HG03280 (cell line): ENCODE data around the gene PRIMA1.

Source experiments
- ATAC-seq: cut with Tn5 transposase; IDR thresholded peaks from one replicate; pipeline ENCODE4 v1.9.1; 2021; ENCODE audit warnings: mild to moderate bottlenecking, moderate library complexity; ENCODE audit not compliant: unreplicated experiment

PRIMA1 gene

DNA sequence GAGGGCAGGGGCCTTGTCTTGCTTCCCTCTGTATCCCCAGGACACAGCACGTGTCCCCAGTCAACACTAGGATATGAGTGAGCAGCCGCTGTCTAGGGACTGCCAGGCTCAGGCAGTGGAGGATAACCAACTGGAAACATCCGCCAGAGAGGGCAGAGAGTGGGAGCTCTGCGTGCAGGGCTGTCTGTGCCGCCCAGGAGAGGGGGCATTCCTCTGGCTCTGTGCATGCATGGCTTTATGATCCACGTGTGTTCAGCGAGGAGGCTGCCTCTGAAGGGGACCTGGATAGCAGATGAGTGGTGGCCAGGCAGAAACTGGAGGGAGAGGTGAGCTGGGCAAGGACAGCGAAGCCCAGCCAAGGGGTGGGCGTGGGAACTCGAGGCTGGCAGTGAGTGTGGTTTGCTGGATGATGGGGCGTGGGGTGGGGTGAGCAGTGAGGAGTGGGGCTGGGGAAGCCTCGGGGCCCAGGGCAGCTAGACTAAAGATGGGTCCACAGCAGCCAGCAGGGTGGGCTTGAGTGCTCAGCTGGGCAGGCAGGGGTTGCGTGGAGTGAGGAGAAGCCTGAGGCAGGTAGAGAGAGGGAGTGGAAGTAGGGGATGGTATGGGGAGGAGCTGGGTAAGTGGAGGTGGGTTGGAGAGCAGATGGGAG is 72.9 kb downstream of the PRIMA1 start:
- no peak for ATAC-seq

- ATAC-seq, result no peak
Observed at GRCh38 chr14:93714605-93715004, 73.7 kb downstream of the PRIMA1 start.

DNA sequence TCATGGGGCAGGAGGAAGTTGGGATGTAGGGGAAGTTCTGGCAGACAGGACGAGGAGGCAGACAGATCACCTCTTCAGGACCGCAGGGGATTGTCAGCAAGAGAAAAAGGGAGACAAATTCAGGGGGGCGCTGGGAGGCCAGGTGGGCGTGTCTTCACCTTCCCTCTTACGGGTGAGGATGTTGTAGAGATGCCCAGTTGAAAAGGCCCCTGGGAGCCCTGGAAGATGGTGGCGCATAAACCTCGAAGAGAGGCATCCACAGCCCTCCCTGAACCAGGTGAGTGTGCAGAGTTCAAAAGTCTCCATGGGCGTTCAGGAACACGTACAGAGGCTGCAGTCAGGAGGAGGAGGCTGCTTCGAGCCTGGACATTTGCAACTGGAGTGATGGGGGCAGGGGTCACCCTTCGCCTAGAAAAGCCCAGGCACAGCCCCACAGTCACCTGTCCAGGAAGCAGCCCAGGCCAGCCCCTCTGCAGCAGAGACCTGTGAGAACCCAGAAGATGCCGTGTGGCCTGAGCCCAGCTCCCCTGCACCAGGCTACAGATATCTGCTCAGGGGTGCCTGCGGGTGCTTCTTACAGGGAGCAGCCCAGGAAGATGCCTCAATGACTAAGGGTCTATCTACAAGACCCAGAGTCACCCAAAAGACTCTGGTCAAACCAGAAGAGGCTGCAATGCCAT is 74.4 kb downstream of the PRIMA1 start:
- no peak for ATAC-seq

- no peak for ATAC-seq
Observed at GRCh38 chr14:93712838-93713724, 75.2 kb downstream of the PRIMA1 start.

DNA sequence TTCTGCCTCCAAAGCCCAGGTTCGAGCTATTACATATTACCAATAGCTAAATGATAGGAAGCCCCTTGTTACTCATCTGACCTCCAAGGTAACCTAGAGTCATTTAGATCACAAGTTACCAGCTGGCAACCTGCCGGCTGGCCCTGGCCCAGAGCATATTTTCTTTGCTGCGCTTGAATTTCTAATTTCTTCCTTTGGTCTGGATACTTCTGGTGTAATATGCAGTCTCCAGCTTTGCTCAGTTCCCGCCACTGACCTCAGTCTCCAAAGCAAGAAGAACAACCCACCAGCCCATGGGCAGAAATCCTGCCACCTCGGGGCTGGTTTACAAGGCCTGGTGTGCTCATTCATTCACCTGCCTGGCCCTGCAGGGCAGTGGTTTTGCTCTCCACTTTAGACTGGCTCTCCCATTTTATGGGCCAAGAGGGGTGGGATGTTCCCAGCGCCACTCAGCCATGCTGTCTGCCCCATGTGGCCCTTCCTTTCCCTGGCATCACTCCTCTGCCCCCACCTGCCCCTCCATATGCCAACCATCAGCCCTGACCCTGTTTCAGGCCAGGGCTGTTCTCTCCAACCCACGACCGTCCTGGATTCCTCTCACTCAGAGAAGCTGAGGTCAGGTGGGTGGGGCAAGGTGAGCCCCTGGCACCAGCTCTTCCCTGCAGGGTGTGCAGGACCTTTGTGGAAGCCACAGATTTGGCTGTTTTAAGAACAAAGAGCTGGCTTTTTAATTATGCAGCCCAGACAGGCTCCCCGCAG is 76.0 kb downstream of the PRIMA1 start:
- ATAC-seq, result no peak

GRCh38 chr14:93709249-93709648 is 79.0 kb downstream of the PRIMA1 start:
- no peak for ATAC-seq

DNA sequence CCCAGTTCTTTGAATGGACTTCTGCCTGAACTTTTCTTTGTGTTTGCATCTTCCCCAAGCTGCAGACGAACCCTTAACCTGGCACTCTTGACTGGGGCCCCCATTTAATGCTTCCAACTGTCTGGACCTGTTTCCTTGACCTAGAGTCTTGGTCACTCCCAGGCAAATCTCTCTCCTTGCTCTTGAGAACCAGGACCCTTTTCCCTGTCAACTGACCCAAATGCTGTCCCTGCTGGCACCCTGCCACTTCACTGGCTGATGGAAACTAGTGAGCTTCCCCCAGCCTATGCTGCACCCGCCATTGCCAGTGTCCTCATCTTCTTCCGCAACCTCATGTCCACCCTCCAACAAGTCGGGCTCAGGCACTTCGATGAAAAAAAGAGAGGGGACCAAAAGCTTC is 79.5 kb downstream of the PRIMA1 start:
- ATAC-seq, result no peak

DNA sequence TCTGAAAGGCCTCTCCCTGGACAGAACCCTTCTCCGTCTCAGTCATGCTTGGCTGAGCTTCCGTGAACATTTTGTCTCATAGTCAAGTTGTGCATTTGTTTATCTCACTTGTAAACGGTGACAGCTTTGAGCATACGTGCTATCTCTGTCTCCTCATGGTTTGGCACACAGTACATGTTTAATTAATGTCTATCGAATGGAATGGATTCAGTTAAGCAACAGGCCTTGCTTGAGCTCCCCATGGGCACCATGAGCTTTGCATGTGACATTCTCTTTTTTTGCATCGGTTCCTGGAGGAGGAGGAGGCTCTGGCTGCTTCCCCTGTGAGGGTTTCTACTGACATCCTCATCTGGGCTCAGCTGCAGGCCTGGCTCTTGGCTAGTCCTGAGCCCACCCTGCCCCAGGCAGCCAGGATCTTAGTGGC is 80.0 kb downstream of the PRIMA1 start:
- no peak for ATAC-seq

DNA sequence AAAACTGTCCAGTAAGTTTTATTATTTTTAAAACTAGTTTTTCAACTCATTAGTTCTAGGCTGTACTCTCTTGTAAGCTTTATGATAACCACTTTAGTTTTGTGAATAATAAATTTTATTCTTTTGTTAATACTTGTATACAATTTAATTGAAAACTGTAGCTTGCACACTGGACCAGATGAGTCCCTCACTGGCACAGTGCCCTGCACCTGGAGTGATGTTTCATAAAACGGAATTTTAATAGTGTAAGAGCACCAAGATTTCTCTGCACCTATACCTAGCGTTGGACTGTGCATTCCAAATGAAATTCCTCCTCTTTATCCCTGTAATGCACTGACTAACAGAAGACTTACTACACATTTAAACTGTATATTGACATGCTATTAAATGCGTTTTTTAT is 80.8 kb downstream of the PRIMA1 start:
- no peak for ATAC-seq

- ATAC-seq, result no peak
Observed at GRCh38 chr14:93706360-93706955, 81.8 kb downstream of the PRIMA1 start.

DNA sequence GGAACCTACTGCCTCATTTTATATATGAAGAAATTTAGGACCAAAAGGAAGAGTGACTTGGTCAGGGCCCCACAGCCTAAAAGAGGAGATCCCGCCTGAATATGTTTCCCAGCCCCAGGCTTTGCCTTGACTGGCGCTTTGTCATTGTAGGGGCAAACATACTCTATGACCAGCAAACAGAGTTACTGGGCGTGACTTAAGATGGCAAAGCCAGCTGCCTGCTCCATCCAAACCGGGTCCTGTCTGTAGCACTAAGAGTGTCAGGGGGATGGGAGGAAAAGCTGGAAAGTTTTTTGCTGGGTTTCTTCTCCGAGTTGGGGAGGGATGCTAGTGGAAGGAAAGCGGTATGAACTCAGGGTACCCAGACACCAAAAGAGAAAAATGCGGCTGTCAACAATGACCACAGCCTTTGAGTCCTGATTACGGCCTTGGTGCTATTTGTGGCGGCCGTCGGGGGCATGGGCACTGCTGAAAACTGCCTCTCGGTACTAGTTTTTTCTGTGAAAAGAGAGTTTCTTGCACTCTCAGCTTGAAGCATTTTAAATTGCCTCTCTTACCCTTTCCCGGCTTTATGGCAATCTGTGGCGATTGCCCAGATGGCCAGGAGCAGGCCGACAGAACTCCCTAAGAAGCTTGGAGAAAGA is 82.7 kb downstream of the PRIMA1 start:
- no peak for ATAC-seq

DNA sequence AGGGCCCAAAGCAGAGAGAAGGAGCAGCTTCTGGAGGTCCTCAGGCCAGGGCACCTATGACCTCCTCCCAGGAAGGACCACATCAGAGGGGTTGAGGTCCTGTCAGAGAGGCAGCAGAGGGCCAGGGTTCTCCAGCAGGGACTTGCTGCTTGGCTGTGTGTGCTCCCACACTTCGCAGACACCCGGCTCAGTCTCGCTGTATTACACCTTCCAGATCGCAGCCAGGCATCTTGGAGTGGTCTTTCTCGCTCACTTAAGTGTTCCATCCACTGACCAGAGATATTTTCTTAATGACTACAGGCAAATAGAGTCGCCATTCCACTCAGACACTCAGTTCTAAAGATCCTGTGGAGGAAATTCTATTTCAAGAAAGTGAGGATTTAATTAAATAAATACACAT is 84.3 kb downstream of the PRIMA1 start:
- ATAC-seq, result no peak

GRCh38 chr14:93702946-93703345 is 85.3 kb downstream of the PRIMA1 start:
- no peak for ATAC-seq

- ATAC-seq, result no peak
Observed at GRCh38 chr14:93701562-93701961, 86.7 kb downstream of the PRIMA1 start.

DNA sequence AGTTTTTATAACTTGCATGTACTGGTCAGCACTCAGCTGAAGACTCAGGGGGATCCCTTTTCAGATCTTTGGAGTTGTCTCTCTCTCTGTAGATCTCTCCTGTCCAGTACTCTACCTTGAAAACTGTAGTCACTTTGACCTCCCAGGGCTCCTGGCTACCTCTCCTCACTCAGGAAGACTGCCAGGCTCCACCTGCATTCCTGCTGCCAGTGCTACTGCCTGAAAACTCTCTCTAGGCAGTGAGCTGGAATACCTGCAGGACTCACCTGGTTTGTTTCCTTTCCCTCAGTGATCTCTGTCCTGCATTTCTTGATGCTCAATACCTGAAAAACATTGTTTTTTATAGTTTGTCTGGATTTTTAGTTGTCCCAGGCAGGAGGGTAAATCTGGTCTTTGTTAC is 87.4 kb downstream of the PRIMA1 start:
- no peak for ATAC-seq

GRCh38 chr14:93693914-93694313 is 94.4 kb downstream of the PRIMA1 start:
- no peak for ATAC-seq

- ATAC-seq, result no peak
Observed at GRCh38 chr14:93691042-93691780, 97.1 kb downstream of the PRIMA1 start.

GRCh38 chr14:93690146-93690545 is 98.1 kb downstream of the PRIMA1 start:
- ATAC-seq, result no peak

- no peak for ATAC-seq
Observed at GRCh38 chr14:93688820-93689219, 99.5 kb downstream of the PRIMA1 start.
